Fibroblast of lung (primary cell): ENCODE data around the gene ASTN1.

ENCODE experiments used
- CTCF ChIP-seq, 2 donors: IDR thresholded peaks in 1 of 2; conservative IDR thresholded peaks in 1 of 2; 1 replicate in 1 of 2; 2 replicates in 1 of 2; pipeline ENCODE4 v1.5.1; 2011 to 2012; ENCODE audit warnings: low read length in 2 of 2, control low read depth in 1 of 2, inconsistent platforms in 1 of 2, low read depth in 1 of 2, mild to moderate bottlenecking in 1 of 2
- EZH2 ChIP-seq: IDR thresholded peaks from 2 replicates; pipeline ENCODE4 v1.5.1; 2012; ENCODE audit warnings: low read length, control low read depth, mild to moderate bottlenecking; ENCODE audit errors: missing control alignments

GRCh38 chr1:177198243-177198642, 33.7 kb upstream of the ASTN1 start:
- no peak for TF ChIP-seq CTCF (conservative IDR thresholded peaks at IDR 0.05 in 1 of 2, IDR thresholded peaks at IDR 0.05 in 1 of 2; ENCODE audit: low read depth in 1 of 2, low read length in 2 of 2)
- TF ChIP-seq EZH2 = no peak
